ENCODE results near the gene DGKD. TPM values are rescaled to one million over a fixed set of nuclear protein-coding genes. Genes with fewer than 3 reads are reported as not detected.

Gene DGKD
- total RNA-seq, 1 experiment from 2014 or later = 13.0 TPM

DNA sequence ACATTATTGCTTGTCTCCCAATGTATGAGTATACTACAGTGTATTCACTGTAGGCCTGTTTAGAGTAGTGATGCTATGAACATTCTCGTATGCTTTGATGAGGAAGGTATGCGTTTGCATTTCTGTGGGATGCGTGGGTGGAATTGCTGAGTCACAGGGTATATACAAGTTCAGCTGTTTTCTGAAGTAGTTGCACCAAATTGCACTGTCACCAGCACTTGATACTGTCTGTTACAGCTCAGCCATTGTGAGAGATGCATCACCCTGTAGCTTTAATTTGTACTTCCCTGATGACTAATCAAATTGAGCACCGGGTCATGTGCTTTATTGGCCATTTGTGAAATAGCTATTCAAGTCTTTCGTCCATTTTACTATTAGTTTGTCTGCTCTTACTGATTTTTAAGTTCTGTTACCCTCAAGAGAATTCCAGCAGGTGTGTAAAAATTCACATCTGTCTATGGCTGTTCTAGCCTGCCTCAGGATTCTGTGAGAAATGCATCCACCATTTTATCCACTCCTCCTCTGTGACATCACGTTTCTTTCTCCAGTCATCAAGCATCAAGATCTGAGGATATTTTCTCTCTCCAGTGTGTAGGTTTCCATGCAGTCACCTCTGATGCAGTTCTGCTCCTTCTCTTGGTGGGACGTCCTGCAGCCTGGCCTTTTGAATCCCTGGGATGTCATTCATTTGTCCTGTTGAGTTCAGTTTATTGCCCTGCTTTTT is 72.5 kb downstream of the DGKD start:
- DNase-seq (ENCODE audit: low read depth) = peak; percentile 95

DNA sequence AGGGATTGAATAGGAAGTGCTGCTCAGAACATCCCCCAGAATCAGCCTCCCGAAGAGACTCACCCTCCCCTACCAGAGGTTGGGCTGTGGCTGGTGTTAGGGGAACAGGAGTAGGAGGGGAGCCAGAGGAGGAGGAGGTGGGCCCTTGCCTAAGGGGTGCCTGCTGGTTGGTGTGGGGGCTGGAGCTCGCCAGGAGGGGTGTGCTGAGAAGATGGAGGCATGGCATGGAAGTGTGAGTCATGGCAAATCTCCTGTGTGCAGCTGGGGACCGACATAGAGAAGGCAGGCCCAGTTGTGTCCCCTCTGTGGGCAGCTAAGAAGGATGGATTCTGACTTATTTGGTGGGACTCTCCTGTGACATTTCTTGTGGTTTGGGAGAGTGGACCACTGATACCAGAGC is 73.7 kb downstream of the DGKD start:
- DNase-seq (ENCODE audit: low read depth) = no peak

- DNase-seq (ENCODE audit: low read depth) = no peak
These were observed 74.1 kb downstream of the DGKD start for GRCh38 chr2:233428438-233428837.

DNA sequence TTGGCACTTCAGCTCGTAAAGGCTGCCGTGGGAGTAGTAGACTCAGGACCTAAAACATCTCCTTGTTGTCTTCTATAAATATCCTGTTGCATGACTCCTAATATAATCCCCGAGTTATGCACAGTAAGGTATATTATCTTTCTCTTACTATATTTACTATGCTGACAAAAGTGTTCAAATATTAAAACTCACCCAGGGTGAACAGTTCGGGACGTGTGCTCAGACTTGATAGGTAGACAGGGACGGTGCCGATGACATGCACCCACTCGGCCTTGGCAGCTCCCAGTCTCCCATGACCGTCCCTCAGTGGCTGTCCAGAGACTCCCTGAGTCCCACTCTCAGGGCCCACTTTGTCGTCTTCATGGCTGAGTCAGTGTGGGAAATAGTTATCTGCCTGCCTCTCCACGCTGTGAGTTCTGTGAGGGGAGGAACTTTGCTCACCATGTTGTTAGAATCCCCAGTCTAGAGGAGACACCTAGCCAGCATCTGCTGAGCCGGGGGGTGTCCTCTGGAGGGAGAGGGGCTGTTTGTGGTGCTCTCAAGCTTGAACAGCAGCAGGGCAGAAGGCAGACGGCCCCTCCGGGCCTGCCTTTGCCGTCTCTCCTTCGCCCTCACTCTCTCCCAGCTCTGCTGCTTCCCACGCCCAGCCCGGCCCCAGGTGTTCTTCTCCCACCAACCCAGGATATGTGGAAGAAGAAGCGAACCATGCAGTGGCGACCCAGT is 75.0 kb downstream of the DGKD start:
- no peak for DNase-seq (ENCODE audit: low read depth)

DNA sequence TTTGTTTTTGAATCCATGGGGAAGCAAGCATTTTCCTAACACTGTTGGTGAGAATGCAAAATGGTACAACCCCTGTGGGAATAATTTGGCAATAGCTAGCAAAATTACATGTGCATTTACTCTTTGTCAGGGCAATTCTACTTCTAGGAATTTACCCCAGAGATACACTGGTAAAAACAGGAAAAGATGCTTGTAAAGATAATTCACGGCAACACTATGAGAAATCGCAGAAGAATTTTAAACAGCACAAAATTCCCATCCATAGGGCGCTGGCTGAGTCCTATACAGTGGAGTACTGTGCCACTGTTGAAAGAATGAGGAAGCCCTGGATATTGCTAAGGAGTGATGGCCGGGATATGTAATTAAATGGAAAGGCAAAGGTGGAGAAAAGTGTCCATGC is 75.8 kb downstream of the DGKD start:
- DNase-seq (ENCODE audit: low read depth) = no peak

DNA sequence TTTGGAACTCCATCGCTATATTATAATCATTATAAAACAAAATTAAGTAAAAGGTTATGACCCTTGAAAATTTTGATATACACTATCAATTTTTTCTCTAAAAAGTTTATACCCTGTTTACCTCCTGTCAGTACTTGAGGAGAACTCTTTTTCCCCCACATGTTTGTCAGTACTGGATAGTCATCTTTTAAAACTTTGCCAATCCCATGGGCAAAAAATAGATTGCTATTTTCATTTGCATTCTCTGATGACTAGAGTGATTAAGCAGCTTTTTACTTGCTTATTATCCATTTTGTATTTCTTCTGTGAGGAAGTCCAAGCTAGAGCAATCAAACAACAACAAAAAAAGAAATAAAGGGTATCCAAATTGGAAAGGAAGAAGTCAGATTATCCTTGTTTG is 76.4 kb downstream of the DGKD start:
- no peak for DNase-seq (ENCODE audit: low read depth)

DNA sequence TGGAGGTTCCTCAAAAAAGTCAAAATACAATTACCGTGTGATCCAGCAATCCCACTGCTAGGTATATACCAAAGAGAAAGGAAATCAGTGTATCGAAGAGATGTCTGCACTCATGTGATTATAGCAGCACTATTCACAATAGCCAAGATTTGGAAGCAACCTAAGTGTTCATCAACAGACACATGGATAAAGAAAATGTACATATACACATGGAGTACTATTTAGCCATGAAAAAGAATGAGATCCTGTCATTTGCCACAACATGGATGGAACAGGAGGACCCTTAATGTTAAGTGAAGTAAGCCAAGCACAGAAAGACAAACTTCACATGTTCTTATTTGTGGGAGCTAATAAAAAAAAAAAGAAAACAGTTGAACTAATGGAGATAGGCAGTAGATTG is 78.7 kb downstream of the DGKD start:
- no peak for DNase-seq (ENCODE audit: low read depth)

GRCh38 chr2:233433794-233434193 is 79.5 kb downstream of the DGKD start:
- peak; percentile 63 for DNase-seq (ENCODE audit: low read depth)

DNA sequence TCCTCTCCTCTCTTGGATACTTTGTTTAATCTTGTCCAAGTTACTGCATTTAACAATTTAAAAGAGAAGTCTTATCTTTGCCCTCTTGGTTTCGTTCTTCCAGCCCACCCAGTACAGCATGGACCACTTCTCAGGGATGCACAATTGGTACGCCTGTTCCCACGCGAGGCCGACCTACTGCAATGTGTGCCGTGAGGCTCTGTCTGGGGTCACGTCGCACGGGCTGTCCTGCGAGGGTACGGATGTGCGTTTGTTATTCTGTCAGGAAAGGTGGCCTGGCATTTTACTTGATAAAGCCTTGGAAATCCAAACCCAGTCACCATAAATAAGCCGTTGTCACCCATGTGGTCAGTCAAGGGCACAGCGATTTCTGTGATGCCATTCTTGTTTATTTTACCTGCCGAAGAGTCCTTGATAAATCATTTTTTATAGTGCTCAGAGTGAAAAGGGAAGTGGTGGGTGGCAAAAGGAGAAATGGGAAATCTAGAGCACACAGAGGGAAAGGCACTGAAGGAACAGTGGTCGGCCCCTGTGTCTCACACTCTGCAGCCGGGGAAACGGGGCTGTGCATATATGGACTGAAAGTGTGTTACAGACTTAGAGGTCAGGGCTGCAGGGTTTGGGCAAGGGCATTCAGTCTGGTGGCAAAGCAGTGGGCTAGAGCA is 80.5 kb downstream of the DGKD start:
- DNase-seq (ENCODE audit: low read depth) = no peak

GRCh38 chr2:233435436-233436190 is 81.3 kb downstream of the DGKD start:
- DNase-seq (ENCODE audit: low read depth) = no peak

- DNase-seq (ENCODE audit: low read depth) = no peak
These were observed 81.9 kb downstream of the DGKD start for GRCh38 chr2:233436191-233436581.

- DNase-seq (ENCODE audit: low read depth) = no peak
These were observed 82.6 kb downstream of the DGKD start for GRCh38 chr2:233436691-233437438.

DNA sequence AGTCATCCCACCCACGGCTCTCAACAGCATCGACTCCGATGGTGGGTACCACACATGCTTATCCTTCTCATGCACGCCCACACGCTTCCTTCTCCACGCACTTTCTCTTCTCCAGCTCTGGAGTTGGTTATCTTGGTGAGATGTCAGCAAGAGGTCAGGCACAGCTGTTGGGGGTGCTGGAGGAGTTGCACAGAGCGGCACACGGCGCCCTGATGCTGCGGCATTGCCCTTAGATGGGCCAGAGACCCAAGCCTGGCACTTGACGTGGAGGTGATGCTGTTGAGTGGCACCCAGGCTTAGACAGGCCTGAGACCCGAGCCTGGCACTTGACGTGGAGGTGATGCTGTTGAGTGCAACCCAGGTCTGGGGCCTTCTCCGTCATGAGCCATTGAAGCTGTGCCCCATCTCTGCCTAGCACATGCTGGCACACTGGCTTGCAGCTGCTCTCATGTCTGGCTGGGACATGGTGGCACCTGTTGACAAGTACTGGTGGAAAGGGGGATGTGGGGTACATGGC is 83.2 kb downstream of the DGKD start:
- DNase-seq (ENCODE audit: low read depth) = no peak

DNA sequence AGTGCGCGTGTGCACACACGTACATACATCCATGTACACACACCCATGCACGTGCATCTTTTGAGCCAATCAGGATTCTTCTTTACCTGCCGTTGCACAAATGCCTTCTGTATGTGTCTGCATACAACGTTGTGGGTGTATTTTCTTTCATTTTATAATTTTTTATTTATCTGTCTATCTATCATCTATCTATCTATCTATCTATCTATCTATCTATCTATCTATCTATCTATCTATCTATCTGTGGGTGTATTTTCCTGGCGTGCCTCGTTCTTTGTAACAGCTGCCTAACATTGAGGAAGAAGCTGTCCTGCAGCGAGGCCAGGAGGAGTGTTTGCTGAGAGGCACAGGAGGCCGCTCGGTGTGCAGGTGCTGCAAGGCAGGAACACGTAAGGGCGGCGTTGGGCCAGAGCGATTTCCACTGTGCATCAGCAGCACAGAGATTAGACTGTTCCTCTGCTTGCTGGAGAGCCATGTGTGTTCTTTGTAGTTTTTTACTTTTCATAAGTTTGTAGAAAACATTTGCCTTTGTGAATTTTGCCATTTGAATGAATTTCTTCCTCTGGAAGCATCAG is 84.4 kb downstream of the DGKD start:
- DNase-seq (ENCODE audit: low read depth) = no peak

GRCh38 chr2:233439191-233439590 is 84.9 kb downstream of the DGKD start:
- DNase-seq (ENCODE audit: low read depth) = no peak

GRCh38 chr2:233440314-233440713 is 86.0 kb downstream of the DGKD start:
- no peak for DNase-seq (ENCODE audit: low read depth)

GRCh38 chr2:233440714-233441113 is 86.4 kb downstream of the DGKD start:
- DNase-seq (ENCODE audit: low read depth) = no peak

GRCh38 chr2:233441161-233442027 is 87.1 kb downstream of the DGKD start:
- no peak for DNase-seq (ENCODE audit: low read depth)

- DNase-seq (ENCODE audit: low read depth) = no peak
These were observed 87.7 kb downstream of the DGKD start for GRCh38 chr2:233442028-233442310.

All from LHCN-M2 (cell line).